GM13976 (cell line): ENCODE data around the gene FADS2.

Source experiments
- DNase-seq: peaks from one replicate; pipeline ENCODE4 v3.0.0; 2012; ENCODE audit warnings: low spot score
- in situ Hi-C: fragments of 300-500 bp; cut with MboI; formaldehyde crosslinking; loops from one replicate; pipeline ENCODE4 v1.12.0; 2022; ENCODE audit warnings: low sequenced_read_pairs, mixed read lengths, inconsistent platforms; ENCODE audit not compliant: unreplicated experiment
- TF ChIP-seq, protein P1 (sequence below): IDR thresholded peaks from 2 replicates; pipeline ENCODE4 v1.5.1; 2012; ENCODE audit warnings: borderline replicate concordance, mild to moderate bottlenecking; ENCODE audit not compliant: insufficient read depth; ENCODE audit errors: extremely low read depth, missing control alignments, control extremely low read depth

Gene FADS2

DNA sequence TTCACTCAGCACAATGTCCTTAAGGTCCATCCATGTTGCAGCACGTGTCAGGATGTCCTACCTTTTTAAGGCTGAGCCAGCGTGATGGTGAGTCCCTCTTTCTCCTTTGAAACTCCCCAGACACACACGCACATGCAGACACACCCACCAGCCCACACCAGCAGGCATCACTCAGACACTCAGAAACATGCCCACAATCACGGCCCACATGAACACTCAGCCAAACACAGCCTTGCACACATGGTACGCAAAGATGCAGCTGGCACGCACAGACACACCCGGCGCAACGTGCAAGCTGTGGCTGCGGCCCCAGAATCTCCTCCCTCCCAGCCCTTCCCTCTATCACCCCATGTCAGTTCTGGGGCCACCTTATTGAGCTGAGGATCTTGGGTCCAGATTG, 55.2 kb downstream of the FADS2 start:
- TF ChIP-seq, protein P1, sequence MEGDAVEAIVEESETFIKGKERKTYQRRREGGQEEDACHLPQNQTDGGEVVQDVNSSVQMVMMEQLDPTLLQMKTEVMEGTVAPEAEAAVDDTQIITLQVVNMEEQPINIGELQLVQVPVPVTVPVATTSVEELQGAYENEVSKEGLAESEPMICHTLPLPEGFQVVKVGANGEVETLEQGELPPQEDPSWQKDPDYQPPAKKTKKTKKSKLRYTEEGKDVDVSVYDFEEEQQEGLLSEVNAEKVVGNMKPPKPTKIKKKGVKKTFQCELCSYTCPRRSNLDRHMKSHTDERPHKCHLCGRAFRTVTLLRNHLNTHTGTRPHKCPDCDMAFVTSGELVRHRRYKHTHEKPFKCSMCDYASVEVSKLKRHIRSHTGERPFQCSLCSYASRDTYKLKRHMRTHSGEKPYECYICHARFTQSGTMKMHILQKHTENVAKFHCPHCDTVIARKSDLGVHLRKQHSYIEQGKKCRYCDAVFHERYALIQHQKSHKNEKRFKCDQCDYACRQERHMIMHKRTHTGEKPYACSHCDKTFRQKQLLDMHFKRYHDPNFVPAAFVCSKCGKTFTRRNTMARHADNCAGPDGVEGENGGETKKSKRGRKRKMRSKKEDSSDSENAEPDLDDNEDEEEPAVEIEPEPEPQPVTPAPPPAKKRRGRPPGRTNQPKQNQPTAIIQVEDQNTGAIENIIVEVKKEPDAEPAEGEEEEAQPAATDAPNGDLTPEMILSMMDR = no peak
- in situ Hi-C loops = no loop called here
- DNase-seq = no peak

DNA sequence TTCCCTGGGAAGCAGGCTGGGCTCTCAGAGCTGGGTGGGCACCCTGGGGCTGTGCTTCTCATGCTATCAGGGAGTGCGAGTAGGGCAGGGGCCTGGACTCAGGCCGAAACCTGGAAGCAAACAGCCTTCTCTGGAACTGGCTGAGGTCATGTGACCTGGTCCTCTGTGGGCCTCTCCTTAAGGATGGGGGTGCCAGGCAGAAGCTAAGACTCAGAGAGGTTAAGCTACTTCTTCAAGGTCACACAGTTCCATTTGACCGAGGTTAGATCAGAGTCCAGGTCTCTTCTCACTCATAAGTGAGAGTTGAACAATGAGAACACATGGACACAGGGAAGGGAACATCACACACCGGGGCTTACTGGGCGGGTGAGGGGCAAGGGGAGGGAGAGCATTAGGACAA, 55.8 kb downstream of the FADS2 start:
- DNase-seq = no peak
- TF ChIP-seq, protein P1 = no peak
- in situ Hi-C loops = no loop called here

DNA sequence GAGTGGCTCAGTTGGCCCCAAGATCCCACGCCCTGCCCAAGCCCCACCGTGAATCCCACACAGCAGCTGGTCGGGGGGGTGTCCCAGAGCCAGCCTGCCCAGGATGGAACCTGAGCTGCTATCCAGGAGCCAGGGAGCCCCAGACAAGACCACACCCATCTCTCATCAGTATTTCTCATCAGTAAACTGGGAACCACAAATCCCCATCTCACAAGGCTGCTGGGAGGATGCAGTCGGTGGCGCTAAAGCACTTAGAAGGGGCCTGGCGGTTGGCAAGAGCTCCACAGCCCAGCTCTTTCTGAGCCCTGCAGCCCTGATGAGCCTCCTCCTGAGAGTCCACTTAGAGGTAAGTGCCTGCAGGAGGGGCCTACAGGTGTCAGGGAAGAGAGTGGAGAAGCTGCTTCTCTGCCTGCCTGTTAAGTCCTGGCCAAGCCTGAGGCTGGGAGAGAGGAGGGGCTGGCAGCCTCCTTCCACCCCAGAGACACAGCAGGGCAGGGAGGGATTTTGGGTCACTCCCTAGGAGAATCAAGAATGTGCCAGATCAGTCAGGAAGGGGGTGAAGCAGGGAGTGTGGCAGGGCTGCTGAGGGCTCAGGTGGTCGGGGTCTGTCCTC, 57.2 kb downstream of the FADS2 start:
- in situ Hi-C loops = no loop called here
- TF ChIP-seq, protein P1 = no peak
- DNase-seq = no peak

DNA sequence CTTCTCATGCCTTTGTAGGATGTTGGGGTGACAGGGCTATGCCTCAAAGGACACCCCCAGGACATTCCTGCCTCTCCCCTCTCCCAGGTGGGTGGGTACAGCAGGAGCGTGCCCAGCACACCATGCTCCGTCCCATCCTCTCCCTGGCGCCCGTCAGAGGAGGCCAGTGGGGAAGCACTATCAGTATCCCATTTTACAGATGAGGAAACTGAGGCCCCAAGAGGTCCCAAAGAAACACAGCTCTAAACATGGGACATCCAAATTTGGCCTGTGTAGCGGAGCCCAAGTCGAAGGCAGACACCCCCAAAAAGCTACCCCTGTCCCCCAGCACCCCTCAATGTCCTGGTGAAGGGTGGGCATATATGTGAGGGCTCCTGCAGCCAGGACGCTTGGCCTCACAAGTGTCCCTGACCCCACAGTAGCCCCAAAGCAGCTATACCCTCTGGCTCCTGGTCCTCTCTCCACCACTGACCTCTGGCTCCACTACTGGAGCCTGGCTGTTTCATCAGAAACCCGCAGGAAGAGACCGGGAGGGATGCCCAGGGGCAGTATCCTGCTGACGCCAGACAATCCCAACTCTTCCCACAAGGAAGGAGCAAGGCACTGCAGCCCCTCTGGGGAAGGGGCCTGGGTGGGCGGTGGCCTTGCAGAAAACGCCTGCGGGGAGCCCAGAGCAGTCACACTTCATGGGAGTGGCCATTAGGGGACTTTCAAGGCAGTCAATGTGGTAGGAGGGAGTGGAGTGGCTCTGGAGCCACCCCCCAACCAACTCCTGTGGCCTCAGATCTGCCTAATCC, 57.9 kb downstream of the FADS2 start:
- in situ Hi-C loops = no loop called here
- TF ChIP-seq, protein P1 = no peak
- DNase-seq = no peak

DNA sequence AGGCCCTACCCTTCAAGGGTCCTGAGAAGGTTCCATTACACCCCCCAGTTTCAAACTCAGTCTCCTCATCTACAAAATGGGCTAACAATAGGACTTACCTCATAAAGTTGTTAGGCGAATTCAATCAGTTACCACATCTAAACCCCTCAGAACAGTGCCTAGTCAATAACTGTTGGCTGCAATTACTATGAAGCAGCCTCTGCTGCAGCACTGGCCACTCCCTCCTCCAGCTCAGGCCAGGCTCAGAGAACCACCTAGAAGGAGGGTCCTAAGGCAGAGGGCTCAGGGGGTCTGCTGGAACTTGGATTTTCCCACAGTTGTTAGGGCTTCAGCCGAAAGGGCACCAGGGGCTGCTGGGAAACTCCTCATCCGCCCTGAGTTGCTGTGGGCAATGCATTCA, 58.5 kb downstream of the FADS2 start:
- TF ChIP-seq, protein P1 = no peak
- DNase-seq = no peak
- in situ Hi-C loops = no loop called here

DNA sequence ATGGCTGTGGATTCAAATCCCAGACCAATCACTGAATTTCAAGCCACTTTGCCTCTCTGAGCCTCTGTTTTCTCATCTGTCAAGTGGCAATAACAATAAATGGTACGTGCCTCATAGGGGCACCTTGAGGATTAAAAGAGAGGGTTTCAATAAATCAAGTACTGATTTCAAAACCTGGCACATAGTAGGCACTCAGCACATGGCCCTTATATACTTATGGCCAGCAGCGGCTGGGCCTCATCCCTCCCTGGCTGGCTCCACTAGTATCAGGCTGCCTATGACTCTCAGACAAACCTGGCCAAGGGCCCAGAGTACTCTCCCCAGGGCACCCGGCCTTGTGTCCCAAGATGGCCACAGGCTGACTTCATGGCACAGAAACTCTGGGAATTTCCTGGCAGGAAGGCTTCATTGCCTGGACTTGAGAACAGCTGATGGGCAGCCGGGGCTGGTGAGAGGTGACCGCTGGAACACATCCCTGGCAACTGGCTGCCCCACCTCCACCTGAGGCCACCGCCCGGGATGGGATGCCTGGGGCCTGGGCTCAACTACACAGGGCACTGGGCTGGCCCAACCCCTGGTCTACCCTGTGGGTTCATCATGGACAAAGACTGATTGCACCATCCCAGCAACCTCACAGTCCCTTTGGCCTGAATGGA, 59.9 kb downstream of the FADS2 start:
- TF ChIP-seq, protein P1 = no peak
- DNase-seq = no peak

More for the DNA sequence above, 59.9 kb downstream of the FADS2 start:
- in situ Hi-C loops = no loop called here
